ENCODE data around the gene RAB1A. TPM values are rescaled to one million over a fixed set of nuclear protein-coding genes. Genes with fewer than 3 reads are reported as not detected.

The RAB1A gene
- total RNA-seq, 4 donors from 2014 or later = 91.2 to 216 (median 115) TPM

GRCh38 chr2:65071499-65072180, 58.3 kb downstream of the RAB1A start:
- TF ChIP-seq CTCF (IDR thresholded peaks at IDR 0.05; ENCODE audit: low read depth) = no peak

DNA sequence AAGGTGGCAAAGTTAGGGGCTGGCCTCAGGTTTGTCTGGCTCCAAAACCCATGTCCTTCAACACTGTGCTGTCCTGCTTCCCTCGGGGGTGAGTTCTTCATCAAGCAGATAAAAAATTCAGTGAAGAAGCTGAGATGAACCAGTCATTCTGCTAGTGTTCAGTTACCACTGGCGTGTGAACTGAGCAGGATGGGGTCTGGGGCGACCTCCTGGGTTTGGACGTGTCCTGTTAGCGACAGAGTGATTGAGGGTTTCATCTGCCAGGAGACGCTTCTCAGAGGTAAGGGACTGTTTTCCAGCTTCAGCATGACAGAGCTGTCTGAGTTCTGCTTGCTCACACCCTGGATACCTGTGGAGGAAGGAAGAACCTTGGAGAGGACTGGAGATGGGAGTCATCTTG, 59.0 kb downstream of the RAB1A start:
- TF ChIP-seq CTCF (IDR thresholded peaks at IDR 0.05; ENCODE audit: low read depth) = no peak

- no peak for TF ChIP-seq CTCF (IDR thresholded peaks at IDR 0.05; ENCODE audit: low read depth)
Observed at GRCh38 chr2:65070172-65070830, 59.6 kb downstream of the RAB1A start.

- TF ChIP-seq CTCF (IDR thresholded peaks at IDR 0.05; ENCODE audit: low read depth) = no peak
Observed at GRCh38 chr2:65069439-65069824, 60.5 kb downstream of the RAB1A start.

DNA sequence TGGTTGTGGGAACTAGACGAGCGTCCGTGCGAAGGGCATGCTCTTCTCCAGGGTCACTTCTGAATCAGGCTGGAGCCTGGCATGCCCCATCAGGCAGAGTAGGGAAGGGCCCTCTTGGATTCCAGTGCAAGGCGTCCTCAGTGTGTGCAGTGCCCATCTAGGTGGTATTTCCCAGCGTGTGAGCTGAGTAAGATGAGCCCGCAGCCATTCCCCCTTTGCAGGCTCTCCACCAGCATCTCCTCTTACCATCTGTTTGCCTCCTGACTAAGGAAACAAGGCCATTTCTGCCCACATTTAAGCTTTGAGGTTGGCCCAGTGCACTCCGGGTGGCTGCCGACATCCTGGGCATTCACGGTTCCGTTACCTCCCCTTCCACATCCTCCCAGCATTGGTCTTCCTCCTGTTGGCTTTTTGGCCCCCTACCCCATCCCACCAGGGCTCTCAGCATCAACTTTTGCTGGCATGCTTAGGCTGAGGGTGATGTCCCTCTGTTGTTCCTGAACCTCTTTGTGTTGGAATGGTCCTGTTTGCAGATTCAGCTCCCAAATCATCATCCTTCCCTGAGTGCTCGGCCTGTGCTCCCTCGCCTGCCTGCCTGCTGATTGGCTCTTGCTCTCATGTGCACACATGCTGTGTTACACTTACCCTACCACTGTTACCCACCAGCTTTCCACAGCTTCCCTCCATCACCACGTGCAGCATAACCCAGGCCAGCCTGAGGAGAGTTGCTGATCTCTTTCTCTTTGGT, 61.9 kb downstream of the RAB1A start:
- no peak for TF ChIP-seq CTCF (IDR thresholded peaks at IDR 0.05; ENCODE audit: low read depth)

GRCh38 chr2:65064728-65065552, 65.0 kb downstream of the RAB1A start:
- TF ChIP-seq CTCF (IDR thresholded peaks at IDR 0.05; ENCODE audit: low read depth) = no peak
